HG02870 (cell line): ENCODE measurements around the gene LIPG.
"Not testable (repeated sequence)": the region's sequence is repeated elsewhere in the genome, so short reads cannot be mapped to it uniquely, and the experiment has no call there.

Source experiments
- ATAC-seq: cut with Tn5 transposase; IDR thresholded peaks from one replicate; pipeline ENCODE4 v1.9.1; 2021; ENCODE audit warnings: mild to moderate bottlenecking, moderate library complexity; ENCODE audit not compliant: unreplicated experiment

LIPG gene

GRCh38 chr18:49572611-49573345 is 10.9 kb downstream of the LIPG start:
- ATAC-seq: no peak

- ATAC-seq: no peak
Measured at GRCh38 chr18:49573835-49574234, 12.0 kb downstream of the LIPG start.

- not testable (repeated sequence) for ATAC-seq
Measured at GRCh38 chr18:49579041-49579440, 17.2 kb downstream of the LIPG start.

GRCh38 chr18:49579583-49579982 is 17.7 kb downstream of the LIPG start:
- ATAC-seq: not testable (repeated sequence)

GRCh38 chr18:49580279-49580678 is 18.4 kb downstream of the LIPG start:
- no peak for ATAC-seq

- no peak for ATAC-seq
Measured at GRCh38 chr18:49581371-49581770, 19.5 kb downstream of the LIPG start.

- ATAC-seq: no peak
Measured at GRCh38 chr18:49582579-49582978, 20.7 kb downstream of the LIPG start.

GRCh38 chr18:49584394-49584793 is 22.5 kb downstream of the LIPG start:
- no peak for ATAC-seq

- not testable (repeated sequence) for ATAC-seq
Measured at GRCh38 chr18:49584951-49585350, 23.1 kb downstream of the LIPG start.

GRCh38 chr18:49585781-49586663 is 24.2 kb downstream of the LIPG start:
- ATAC-seq: no peak

GRCh38 chr18:49588171-49588570 is 26.3 kb downstream of the LIPG start:
- no peak for ATAC-seq

GRCh38 chr18:49588971-49589370 is 27.1 kb downstream of the LIPG start:
- no peak for ATAC-seq

- no peak for ATAC-seq
Measured at GRCh38 chr18:49590608-49591007, 28.8 kb downstream of the LIPG start.

GRCh38 chr18:49591271-49591670 is 29.4 kb downstream of the LIPG start:
- ATAC-seq: no peak

- no peak for ATAC-seq
Measured at GRCh38 chr18:49591775-49592174, 29.9 kb downstream of the LIPG start.

GRCh38 chr18:49596687-49597086 is 34.8 kb downstream of the LIPG start:
- ATAC-seq: no peak

GRCh38 chr18:49597157-49597931 is 35.5 kb downstream of the LIPG start:
- ATAC-seq: no peak

- ATAC-seq: no peak
Measured at GRCh38 chr18:49601211-49601610, 39.4 kb downstream of the LIPG start.

- ATAC-seq: no peak
Measured at GRCh38 chr18:49608366-49609255, 46.8 kb downstream of the LIPG start.
